Loucy (cell line): ENCODE results near the gene SPN.

Source experiments
- CTCF ChIP-seq: fragments of 200-600 bp; sonication (generic); conservative IDR thresholded peaks from 2 replicates; pipeline ENCODE4 v1.5.1; 2014; ENCODE audit warnings: mild to moderate bottlenecking, antibody characterized with exemption, low read length
- EZH2phosphoT487 ChIP-seq: fragments of 200-600 bp; IDR thresholded peaks from 2 replicates; pipeline ENCODE4 v1.6.1; 2018; ENCODE audit warnings: antibody characterized with exemption, mild to moderate bottlenecking, moderate library complexity, borderline replicate concordance

GRCh38 chr16:29653471-29653870 lies 9.6 kb upstream of the SPN start:
- TF ChIP-seq CTCF (no peak), EZH2phosphoT487 (no peak)
